Muscle of arm (tissue), 12 donors: ENCODE results near the gene DLG5. TPM values are rescaled to one million over a fixed set of nuclear protein-coding genes. Genes with fewer than 3 reads are reported as not detected.

Source experiments
- DNase-seq: peaks from one replicate; pipeline ENCODE4 v3.0.0-alpha.2; 2013
- polyA plus RNA-seq, 12 donors: library from polyadenylated mRNA; unstranded; fragments of 120-200 nt; gene quantifications; one replicate each; pipeline ENCODE4 v1.2.1, GENCODE V29; 2013; ENCODE audit not compliant: insufficient read length in 12 of 12

DLG5 gene
- polyA plus RNA-seq, 12 donors = 17.0 to 37.7 (median 23.5) TPM; not detected in 1

DNA sequence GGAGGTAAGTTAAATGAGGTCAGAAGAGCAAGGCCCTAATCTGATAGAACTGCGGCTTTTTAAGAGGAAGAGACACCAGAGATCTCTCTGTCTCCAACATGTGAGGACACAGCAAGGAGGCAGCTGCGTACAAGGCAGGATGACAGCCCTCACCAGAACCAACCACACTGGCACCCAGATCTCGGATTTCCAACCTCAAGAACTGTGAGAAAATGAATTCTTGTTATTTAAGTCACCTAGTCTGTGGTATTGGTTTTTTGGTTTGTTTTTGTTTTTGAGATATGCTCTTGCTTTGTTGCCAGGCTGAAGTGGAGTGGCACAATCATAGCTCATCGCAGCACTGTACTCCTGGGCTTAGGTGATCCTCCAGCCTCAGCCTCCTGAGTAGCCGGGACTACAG lies 127.2 kb downstream of the DLG5 start:
- no peak for DNase-seq

DNA sequence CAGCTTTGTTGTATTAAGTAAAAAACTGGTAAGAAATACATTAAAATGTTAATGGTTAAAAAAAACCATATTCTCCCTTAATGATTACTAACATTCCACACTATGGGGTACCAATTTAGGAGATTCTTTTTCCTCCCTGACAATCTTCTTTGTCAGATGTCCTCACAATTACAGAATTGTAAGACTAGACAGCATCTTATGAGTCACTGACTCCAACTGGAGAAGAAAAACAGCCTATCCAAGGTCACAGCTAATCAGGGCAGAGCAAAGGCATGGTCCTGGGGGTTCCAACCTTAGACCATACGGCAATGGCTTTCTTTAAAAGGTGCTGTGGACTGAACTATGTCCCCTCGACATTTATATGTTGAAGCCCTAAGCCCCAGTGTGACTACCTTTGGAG lies 127.6 kb downstream of the DLG5 start:
- no peak for DNase-seq

DNA sequence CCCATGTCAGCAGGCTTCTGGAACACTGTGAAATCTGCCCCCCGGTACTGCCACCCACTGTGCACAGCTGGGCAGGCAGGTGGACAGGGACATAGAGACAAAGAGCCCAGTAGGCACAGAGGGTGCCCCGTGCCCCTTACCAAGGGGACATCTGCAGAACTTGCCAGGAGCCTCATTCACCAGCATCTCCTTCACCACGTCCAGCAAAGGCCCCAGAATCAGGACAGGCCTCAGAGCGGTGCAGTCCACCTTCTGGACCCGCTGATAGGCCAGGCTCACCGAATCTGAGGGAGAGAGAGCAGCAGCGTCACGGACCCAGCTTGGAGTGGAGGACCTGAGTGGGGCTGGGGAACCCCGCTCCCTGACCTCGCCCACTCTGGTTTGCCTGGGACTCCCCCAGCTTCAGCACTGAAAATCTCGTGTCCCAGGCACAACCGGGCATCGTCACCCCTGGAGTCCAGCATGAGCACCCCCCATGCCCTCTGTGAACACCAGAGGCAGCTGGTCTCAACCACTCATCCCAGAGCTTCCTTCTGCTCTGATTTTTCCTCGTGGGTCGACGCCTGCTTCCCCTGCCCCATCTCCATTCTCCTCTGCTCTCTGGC lies 130.1 kb downstream of the DLG5 start:
- no peak for DNase-seq

DNA sequence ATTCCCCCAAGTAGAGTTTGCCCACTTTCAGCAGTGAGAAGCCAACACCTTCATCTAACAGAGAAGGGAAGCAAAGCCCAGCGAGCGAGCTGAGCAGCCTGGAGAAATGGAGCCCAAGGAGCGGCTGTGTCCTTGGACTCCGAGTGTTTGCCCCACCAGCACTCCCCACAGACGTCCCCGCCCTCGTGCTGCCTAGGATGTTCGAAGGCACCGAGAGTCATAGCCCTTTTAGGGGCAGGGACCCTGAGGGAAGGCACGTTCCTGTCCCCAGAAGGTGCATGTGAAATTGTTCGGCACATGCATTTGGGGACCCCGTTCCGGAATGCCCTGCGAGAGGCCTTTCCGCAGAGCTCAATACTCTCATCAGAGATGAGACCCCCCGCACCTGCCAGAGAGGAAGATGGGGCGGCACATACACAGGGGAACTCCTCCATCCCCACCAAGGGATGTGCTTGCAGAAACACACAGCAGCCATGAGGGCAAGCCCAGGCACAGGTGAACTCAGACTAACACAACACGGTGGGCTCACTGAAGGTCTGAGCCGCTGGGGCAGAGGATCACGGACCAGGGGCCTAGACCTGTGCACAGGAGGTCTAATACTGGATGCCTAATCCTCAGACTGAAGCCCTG lies 131.0 kb downstream of the DLG5 start:
- no peak for DNase-seq

DNA sequence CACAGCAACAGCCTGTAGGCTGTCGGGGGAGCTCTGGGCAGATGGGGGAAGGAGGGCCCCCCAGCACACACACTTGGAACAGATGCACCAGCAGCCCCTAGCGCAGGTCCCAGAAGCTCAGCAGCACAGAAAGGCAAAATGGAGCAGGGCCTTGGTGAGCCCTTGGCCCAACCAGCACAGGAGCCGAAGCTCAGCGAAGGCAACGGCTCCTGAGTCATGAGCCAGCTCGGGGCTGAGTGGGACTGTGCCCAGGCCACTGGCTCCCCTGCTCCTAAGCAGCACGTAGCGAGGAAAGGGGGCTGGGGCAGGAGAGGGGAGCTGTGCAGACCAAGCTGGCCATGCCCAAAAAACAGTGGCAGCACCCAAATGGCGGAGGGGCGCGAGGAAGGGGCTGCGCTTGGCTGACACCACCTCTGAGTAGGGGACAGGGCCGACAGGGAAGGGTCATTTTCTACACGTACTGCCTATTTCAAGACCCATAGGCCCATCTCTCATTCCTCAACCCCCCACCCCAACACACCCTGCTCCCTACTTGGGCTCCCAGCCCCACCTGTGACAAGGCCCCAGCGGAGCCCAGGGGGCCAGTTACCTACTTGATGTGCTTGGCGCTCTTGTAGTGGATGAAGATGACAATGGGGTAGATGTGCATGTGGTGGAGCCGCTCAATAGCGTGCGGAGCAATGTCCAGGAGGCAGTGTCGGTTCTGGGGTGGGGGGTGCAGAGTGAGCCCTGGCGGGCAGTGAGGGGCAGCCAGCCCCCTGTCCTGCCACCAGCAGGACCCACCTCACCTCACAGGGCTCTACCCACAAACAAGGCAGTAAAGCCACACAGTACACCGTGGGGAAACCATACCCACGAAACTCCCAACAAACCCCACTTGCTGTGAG lies 132.1 kb downstream of the DLG5 start:
- DNase-seq = no peak

DNA sequence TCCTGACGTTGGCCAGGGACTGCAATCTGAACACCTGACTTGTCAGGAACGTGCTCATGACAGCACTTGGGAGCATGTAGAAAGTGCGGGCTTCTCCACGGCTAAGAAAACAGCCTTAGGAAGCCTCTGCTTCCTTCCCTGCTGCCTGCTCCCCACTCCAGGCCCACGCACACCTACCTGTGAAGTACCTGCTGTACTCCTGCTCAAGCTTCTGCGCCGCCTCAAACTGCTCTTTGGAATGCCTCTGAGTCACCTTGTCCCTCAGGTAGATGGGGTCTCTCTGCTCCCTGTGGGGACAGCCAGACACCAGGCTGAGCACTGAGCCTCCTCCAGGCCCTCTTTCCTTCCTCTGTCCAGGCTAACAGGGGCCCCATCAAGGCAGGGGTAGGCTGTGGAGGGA lies 132.7 kb downstream of the DLG5 start:
- DNase-seq = no peak

DNA sequence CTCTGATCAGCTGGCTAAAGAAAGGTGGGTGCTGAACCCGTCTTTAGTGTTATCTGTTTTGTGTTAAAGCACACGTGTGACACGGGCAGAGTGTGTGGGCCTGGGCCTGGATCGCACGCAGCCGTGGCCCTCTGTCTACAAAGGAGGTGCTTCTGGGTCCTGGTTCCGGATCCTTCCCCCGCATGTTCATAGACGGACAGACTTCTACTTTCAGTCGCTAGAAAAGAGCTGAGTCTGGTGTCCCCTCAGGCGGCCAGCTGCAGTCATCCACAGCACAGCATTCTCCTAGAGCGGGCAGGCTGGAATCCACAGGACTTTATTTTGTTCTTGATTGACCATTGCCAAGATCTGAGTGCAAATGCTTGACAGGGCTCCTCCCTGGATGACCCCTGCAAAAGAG lies 134.4 kb downstream of the DLG5 start:
- no peak for DNase-seq

DNA sequence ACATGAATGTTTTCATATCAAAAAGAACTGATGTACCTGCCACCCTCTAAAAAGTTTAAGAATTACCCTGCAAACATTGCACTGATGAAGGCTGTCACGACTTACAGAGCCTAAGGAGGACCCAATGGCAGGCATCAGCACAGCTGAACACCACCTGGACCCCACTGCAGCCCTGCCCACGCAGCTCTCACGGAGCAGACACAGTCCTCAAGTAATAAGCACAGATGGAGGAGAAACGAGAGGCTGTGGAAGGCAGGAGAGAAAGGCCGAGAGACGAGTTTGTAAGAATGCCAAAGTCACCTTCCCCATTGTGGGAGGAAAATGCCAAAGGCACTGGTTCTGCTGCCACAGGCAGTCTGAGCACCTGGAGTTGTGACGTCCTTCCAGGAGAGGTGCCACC lies 135.0 kb downstream of the DLG5 start:
- DNase-seq = no peak

DNA sequence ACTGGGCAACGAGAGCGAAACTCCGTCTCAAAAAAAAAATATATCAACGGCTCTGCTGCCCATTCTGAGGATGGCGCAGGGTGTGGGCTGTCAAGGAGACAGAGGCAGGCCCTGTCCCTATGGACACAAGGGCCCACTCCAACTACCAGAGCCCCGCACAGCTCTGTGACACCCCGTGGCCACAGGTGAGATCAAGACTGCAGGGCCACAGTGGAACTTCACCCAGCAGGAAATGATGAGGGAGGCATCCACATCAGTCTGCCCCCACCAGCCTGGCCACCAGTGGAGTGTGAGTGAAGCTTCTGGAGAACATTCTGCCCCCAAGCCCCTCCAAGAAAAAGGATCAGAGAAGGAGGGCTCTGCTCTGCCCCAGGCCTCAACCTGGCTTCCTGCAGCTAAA lies 136.7 kb downstream of the DLG5 start:
- DNase-seq = no peak

DNA sequence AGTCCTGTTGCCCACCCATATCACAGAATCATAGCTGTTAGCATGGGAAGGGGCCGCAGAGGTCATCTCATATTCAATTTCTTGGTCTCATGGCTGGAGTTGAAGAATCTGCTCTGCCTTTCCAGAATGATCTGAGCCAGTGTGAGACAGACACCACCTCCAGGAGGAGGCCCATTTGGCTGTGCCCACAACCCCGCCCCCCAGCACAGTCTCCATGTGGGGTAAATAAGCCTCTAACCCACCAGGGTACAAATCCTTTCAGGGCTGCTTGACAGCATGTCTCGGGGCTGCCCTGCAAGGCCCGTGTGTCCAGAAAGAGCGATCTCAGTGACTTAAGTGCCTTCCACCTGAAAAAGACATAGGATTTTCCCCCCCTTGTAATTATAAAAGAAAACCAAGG lies 137.5 kb downstream of the DLG5 start:
- DNase-seq = no peak

DNA sequence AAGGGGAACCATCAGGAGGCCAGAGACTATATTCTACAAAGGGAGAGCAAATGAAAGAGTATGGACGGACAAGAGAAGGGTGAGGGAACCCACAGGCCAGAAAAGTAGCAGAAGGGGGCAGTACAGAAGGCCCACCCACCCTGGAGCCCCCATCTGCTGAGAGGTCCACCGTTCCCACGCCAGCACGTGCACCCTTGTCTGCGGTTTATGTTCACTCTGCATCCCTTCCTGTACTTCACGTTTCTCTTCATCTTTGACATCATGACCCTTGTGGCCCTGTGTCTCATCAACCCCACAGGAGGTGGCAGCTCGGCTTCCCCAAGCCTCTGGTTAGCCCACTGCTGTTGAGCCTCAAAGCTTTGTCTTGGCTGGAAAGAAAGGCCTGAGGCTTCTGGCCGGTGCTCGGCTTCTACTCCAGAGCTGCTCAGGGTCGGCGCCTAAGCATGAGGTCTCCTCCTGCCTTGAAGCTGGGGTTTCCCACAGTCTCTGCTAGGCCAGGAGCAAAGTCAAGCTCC lies 138.0 kb downstream of the DLG5 start:
- DNase-seq = no peak

DNA sequence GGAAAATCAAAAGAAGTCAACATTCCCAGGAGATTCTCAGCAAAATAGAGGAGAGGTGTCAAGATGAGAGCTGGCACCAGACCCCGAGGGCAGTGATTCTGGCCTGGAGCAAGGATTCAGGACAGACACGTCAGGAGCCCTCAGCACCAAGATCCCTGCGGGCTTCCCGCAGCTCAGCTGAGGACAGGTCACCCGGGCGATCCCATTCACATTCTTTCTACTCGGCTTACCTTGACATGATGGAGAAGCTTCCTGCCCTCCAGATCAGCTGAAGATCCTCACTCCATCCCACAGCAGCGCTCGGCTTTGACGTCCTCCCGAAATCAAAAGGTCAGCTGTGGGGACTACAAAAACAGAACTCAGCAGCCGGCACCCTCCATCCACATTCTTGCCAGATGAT lies 139.1 kb downstream of the DLG5 start:
- no peak for DNase-seq

DNA sequence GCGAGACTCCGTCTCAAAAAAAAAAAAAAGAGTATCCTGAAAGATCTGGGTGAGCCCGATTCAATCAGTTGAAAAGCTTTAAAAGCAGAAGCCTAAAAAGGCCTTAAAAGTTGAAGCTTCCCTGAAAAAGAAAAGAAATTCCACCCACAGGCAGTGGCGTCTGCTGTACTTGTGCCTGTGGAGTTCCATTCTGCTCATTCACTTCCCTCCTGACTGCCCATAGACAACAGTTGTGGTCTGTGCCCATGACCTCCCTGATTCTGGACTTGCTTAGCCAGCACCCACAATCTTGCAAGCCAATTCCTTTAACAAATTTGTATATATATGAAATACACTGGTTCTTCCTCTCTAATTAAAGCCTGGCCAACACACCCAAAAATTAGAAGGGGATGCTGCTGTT lies 141.7 kb downstream of the DLG5 start:
- no peak for DNase-seq

DNA sequence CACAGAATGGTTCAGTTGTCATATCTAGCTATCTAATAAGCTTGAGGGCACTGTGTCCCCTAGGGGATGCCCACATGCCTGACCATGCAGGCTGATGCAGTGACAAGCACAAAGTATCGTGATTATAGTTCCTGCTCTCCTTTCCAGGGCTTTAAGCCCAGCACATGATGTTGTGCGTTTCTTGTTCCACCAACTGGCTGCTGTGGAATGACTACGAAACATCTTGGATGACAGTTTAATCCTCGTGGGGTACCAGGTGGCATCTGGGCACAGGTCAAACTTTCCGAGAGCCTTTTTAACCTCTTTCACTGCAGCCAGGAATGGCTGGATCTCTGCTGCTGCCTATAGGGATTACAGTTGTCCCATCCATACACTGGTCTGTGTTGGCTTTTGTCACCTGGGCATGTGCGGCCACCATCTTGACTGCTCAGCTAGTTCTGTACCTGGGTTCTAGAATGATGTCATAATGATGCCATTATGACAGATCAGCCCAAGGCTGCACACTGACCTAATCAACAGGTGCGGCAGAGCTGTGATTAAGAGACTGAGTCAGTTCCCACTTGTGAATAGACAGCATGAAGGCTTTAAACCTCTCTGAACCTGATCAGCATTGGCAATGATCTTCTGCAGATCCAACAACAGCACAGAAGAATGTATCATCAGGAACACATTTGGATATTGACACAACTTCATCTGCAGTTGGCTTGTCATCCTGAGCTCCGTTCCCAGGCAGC lies 144.1 kb downstream of the DLG5 start:
- no peak for DNase-seq

DNA sequence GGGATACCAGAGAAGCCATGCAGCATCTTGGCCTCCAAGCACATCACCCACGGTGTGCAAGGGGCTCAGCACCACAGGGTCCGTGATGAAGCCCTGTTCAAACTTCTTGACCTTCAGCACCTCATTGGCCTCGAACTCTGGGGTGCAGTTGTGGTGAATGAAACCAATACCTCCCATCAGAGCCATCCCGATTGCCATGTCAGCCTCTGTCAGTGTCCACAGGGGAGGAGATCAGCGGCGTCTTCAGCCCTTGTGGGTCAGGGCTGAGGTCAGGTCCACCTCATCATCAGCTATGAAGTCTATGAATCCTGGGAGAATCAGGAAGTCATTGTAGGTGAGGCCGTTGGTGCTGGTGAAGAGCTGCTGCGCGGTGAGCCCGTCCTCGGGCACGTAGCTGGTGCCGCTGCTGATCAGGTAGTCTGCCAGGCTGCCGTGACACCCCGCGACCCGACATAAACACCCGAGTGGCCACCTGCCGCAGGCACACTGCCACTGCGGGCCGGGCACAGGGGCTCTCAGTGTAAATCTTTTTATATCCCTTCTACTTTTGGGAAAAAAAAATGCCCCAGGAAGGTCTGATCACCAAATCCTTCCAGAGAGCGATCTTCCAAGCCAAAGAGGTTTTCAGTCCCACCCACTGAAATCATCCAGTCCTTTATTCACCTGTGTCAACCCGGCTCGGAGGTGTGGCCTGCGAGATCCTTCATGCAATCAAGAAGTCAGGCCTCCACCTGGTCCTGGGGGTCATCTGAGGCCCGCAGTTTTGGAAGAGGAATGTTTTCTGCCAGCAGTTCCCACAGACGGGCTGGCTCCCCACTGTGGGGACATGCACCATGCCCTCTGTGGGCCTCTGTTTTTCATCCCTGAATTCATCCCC lies 144.9 kb downstream of the DLG5 start:
- DNase-seq = no peak

DNA sequence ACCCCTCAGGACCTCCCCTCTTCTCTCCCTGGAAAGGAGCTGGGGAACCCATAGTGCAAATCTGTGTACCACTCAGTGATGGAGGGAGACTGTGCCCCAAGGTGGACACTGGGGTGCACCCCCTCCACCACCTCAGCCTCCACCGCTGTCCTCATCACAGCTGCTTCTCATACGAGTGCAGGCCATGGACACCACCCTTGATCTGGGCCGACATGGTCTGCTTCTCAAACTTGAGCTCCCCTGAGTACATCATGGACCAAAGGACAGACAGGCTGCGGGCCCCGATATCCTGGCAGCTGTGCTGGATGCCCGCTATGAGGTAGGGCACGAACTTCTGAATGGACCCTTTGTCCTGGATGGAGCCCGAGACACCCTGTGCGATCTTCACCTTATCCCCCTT lies 146.4 kb downstream of the DLG5 start:
- no peak for DNase-seq

DNA sequence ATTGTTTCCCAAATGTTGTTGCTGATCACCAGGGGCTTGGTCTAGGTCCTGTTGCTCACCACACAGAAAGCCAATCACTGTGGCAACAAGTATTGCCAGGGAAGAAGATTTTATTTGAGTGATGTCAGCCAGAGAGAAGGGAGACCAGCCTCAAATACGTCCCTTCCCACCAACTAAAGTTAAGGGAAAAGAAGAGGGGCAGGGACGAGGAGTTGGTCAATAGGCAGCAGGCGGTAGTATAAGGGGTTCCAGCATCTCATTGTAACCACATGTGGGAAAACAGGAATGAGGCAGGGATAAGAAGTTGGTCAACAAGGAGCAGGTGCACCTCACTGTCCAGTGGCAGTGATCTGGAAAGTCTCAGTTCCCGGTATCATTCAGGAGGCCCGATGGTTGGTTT lies 150.1 kb downstream of the DLG5 start:
- DNase-seq = no peak

DNA sequence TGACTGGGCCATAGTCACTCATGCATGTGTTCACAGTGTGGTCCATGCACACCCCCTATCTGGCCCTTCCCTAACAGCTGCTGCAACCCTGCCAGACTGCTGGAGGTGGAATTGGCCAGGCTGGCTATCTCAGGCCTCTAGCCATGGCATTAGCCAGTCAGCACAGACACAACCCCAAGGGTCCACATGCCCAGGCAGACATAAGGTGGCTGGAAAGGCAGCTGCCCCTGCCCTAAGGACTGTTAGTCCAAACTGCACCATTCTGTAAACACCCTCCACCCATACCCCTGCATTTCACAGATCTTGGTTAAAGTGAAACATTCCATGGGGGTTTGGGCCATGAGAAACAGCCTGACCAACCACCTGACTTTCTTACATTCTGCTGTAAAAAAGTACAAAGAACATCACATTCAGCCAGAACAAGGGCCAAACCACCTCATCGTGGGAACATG lies 151.6 kb downstream of the DLG5 start:
- no peak for DNase-seq

DNA sequence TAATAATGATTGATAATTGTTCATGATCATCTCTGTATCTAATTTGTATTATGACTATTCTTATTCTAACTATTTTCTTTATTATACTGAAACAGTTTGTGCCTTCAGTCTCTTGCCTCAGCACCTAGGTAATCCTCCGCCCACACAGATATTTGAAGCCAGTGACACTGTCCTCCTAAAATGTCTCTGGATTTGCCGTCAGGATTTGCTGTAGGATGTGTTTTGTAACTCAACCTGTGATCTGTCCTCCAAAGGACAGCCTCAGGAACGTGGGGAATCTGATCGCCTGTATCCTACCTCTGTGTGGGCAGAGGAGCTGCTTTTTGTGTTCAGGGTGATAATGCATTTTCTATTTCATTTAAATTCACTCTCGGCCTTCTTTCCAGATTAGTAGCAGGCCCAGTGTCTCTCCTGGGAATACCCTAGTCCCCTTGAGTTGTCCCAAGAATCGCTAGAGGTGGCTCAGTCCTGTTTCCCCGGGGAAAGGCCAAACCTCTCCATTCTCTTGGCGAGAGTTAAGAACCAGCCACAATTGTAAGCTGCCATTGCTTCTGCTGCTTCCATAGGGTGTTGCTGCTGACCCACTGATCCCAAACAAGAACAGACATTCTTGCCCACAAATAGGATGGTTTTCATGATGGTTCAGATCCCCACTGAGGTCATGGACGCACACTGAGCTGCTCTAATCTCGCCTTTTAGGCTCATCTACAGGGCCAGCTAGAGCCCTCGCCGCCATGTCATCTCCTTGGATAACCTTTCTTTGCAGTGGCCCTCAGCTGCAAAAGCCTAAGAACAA lies 152.7 kb downstream of the DLG5 start:
- no peak for DNase-seq
